Retinal pigment epithelial cell (primary cell): ENCODE data around the gene PAFAH1B2.
"Not testable (repeated sequence)": the region's sequence is repeated elsewhere in the genome, so short reads cannot be mapped to it uniquely, and the experiment has no call there.

Experiments
- DNase-seq: peaks from one replicate; pipeline ENCODE4 v3.0.0-alpha.2; 2010; ENCODE audit warnings: low read depth
- H3K4me3 ChIP-seq: 2 replicates; pipeline ENCODE4 v1.5.1; 2011; ENCODE audit warnings: mild to moderate bottlenecking, low read length, control low read depth, moderate library complexity
- TF ChIP-seq, protein P1 (sequence below): conservative IDR thresholded peaks from 2 replicates; pipeline ENCODE4 v1.5.1; 2011; ENCODE audit warnings: low read depth, low read length, control low read depth, inconsistent platforms

PAFAH1B2 gene

DNA sequence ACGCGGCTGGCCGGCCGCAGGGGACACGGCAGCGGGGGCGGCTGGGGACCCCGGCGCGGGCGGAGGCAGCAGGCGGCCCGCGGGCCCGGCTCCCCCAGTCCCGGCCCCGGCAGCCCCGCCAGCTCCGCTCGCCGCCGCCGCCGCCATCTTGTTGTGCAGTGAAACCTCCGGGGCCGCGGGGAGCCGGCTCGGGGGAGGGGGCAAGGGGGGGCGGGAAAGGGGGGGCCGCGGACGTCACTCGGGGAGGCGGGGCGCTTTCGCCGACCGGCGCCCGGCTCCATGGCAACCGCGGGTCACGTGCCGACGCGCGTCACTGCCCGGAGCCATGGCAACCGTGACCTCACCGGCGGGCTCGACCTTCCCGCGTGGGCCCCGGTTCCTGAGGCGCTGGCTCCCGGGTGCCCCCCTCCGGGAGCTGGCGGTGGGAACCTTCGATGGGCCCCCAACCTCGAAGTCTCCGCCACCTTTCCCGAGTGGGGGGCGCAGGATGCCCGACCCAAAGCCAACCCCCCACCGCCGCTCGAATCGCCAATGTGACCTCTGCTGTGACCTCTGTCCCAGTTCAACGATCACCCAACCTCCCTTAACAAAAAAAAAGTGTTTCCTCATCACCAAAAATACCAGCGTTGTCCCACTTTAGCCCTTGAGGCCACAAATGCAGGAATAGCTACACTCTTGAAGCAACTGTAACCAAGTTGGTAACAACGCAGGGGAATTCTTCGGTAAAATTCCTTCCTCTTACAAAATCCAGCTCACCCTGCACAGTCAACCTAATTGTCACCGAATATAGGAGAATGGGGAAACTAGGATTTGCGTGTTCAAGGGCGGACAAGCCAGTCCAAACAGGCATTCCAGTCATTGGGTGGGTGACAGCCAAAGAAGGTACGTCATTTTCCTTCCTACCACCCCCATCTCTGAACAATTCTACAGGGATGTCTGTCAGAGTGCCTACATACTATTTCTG, 45.5 kb upstream of the PAFAH1B2 start, which contains the start of gene SIK3:
Gene SIK3, minus strand, starts transcription at position 160 of the 964 bp plus-strand sequence. Its CDS starts 13 bp downstream, at position 147.
- peak within 1 kb of the TSS; percentile 83 for H3K4me3 ChIP-seq
- TF ChIP-seq, protein P1, sequence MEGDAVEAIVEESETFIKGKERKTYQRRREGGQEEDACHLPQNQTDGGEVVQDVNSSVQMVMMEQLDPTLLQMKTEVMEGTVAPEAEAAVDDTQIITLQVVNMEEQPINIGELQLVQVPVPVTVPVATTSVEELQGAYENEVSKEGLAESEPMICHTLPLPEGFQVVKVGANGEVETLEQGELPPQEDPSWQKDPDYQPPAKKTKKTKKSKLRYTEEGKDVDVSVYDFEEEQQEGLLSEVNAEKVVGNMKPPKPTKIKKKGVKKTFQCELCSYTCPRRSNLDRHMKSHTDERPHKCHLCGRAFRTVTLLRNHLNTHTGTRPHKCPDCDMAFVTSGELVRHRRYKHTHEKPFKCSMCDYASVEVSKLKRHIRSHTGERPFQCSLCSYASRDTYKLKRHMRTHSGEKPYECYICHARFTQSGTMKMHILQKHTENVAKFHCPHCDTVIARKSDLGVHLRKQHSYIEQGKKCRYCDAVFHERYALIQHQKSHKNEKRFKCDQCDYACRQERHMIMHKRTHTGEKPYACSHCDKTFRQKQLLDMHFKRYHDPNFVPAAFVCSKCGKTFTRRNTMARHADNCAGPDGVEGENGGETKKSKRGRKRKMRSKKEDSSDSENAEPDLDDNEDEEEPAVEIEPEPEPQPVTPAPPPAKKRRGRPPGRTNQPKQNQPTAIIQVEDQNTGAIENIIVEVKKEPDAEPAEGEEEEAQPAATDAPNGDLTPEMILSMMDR = peak; percentile 45
- peak; percentile 63 for DNase-seq

DNA sequence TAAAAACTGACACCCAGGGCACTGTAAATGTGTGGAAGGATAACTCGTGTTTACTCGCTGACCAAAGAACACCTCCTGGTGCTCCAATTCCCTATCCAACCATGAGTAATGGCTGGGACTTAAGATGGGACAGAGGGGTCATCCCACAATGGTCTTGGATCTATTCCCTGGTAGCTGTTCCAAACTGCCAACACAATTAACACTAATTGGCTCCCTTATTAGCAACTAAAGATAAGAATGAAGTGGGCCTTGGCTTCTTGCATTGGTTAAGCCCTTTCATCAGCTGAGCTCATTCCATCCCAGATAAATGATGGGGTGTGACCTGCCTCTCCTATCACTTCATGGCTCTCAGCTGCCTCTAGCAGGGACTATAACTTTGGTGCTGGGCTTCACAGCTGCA, 44.4 kb upstream of the PAFAH1B2 start:
- TF ChIP-seq, protein P1 = no peak
- no peak for DNase-seq
- H3K4me3 ChIP-seq = no peak overlapping the region

DNA sequence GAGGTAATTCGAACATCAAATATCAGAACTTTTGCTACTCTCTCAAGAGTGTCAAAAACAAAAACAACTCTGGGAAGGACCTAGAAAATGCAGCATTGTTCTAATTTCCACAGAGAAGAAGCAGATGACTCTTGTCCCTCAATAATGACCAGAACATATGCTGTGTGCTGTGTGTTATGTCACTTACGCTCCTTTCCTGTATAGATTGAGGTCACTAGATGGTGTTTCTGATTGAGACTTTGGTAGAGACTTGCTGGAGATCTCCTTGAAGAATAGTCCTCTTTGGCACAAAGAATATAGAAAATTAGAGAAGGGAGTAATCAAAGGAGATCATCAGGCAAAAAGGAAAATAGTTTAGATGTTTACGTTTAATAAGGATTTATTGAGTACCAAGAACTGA, 43.5 kb upstream of the PAFAH1B2 start:
- no peak for DNase-seq
- TF ChIP-seq, protein P1 = no peak
- H3K4me3 ChIP-seq = no peak overlapping the region

DNA sequence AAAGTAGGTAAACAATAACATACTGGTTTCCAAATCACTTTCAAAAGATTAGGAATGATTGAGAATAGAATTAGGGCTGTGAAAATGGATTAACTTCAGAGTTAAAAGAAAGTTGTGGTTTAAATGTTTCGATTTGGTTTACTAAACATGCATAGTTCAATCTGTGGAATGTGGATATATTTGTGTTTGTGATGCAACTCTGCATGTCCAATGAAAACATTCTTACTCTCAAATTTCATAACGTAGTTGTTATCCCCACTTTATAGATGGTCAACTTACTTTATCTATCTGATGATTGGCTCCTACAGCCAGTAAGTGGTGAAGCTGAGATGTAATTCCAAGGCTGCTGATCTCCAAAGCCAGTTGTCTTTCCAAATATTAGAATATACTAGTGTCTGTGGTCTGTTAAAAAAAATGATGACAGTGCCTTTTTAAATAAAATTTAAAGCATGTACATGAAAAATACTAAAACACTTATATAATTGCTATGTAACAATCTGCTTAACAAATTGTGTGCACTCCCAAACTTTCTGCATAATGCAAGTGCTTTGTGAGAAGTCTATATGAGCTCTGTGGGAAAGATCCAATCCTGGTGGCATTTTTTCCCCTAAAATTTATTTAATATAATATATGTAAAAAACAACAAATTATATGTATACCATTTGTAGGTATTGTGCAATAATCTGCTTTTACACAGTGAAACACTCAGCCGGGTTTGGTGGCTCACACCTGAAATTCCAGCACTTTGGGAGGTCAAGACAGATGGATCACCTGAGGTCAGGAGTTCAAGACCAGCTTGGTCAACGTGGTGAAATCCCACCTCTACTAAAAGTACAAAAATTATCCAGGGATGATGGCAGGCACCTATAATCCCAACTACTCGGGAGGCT, 36.1 kb upstream of the PAFAH1B2 start:
- TF ChIP-seq, protein P1 = no peak
- H3K4me3 ChIP-seq = no peak overlapping the region
- no peak for DNase-seq

DNA sequence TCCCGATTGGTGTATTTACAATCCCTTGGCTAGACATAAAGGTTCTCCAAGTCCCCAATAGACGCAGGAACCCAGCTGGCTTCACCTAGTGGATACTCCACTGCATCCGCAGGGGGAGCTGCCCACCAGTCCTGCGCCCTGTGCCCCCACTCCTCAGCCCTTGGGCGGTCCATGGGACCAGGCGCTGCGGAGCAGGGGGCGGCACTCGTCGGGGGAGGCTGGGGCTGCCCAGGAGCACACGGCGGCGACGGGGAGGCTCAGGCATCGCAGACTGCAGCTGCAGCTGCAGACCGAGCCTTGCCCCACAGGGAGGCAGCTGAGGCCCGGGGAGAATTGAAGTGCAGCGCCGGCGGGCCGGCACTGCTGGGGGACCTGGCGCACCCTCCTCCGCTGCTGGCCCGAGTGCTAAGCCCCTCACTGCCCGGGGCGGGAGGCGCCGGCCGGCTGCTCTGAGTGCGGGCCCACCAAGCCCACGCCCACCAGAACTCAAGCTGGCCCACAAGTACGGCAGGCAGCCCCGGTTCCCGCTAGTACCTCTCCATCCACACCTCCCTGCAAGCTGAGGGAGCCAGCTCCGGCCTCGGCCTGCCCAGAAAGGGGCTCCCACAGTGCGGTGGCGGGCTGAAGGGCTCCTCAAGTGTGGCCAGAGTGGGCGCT, 33.7 kb upstream of the PAFAH1B2 start:
- no peak overlapping the region for H3K4me3 ChIP-seq
- DNase-seq = no peak
- TF ChIP-seq, protein P1 = no peak

DNA sequence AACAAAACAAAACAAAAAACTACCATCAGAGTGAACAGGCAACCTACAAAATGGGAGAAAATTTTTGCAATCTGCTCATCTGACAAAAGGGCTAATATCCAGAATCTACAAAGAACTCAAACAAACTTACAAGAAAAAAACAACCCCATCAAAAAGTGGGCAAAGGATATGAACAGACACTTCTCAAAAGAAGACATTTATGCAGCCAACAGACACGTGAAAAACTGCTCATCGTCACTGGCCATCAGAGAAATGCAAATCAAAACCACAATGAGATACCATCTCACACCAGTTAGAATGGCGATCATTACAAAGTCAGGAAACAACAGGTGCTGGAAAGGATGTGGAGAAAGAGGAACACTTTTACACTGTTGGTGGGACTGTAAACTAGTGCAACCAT, 31.6 kb upstream of the PAFAH1B2 start:
- DNase-seq, H3K4me3 ChIP-seq: not testable (repeated sequence)

DNA sequence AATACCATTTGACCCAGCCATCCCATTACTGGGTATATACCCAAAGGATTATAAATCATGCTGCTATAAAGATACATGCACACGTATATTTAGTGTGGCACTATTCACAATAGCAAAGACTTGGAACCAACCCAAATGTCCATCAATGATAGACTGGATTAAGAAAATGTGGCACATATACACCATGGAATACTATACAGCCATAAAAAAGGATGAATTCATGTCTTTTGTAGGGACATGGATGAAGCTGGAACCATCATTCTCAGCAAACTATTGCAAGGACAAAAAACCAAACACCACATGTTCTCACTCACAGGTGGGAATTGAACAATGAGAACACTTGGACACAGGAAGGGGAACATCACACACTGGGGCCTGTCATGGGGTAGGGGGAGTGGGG, 31.1 kb upstream of the PAFAH1B2 start:
- DNase-seq, H3K4me3 ChIP-seq: not testable (repeated sequence)
